Amniotic epithelial cell (primary cell): ENCODE data around the gene SSH2.
A peak's percentile ranks its signal among the peaks of the same experiment; 100 is the strongest.

Experiments
- DNase-seq: peaks from one replicate; pipeline ENCODE4 v3.0.0-alpha.2; 2010; ENCODE audit warnings: low read depth

Gene SSH2

DNA sequence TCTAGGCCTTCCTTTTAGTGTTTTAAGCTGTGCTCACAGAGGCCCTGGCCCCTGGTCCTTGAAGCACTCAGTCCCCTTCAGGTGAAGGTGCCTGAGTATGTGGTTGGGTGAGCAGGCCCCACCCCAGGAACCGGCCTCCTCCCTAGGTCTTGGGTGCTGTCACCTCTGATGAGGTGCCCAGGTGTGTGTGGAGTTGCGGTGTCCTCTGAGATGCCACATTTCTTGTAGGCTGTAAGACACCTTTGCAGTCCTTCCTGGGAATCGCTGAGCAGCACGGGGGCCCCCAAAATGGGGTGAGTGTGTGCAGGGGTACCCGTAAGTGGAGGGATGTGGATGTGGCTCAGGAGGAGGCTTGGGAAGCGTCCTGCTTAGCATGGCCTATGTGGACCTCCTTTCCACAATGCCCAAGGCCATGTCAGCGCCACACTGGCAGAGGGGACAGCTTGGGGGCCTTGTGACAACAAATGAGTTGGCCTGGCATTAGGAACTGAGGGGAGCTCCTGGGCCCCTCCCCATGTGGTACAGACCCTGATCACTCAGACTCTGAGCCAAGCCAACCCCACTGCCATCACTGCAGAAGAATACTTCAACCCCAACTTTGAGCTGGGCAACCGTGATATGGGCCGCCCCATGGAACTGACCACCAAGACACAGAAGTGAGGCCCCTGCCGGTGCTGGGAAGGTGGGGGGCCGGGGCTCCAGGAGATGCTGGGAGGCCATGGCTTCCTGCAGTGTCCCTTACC, 318.5 kb downstream of the SSH2 start:
- DNase-seq, result no peak

- DNase-seq, result no peak
These were observed 319.6 kb downstream of the SSH2 start for GRCh38 chr17:29610395-29610794.

DNA sequence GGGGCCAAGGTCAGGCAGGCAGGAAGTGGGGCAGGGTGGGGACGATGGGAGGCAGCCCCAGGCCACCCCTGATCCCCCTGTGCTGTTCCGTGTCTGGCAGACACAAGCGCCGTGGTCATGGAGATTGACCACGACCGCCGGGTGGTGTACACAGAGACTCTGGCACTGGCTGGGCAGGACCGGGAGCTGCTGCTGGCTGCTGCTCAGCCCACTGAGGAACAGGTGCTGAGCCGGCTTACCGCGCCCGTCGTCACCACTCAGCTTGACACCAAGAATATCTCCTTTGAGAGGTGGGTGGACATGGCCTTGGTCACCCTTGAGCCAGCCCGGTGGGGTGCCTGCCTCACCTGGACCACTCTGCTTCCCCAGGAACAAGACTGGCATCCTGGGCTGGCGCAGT, 321.0 kb downstream of the SSH2 start:
- DNase-seq, result no peak

GRCh38 chr17:29607557-29608195, 322.4 kb downstream of the SSH2 start:
- no peak for DNase-seq

- no peak for DNase-seq
These were observed 326.8 kb downstream of the SSH2 start for GRCh38 chr17:29603109-29603674.

GRCh38 chr17:29597361-29598172, 332.5 kb downstream of the SSH2 start:
- no peak for DNase-seq

DNA sequence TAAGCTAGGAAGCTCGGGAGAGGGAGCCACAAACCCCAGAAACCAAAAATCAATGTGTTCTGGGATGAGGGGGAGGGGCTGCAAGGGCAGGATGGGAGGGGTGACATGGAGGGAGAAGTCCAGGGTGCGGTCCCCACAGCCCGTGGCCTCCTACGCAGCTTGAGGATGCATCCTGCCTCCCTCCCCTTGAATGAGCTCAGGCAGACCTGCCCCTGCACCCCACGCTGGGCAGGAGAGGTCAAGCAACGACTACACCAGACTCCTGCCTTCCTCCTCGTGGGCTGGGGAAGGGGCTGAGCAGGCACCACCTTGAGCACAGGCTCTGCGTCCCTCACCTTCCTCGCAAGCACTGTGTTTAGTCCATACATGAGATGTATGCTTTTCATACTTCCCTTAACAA, 333.2 kb downstream of the SSH2 start:
- no peak for DNase-seq

DNA sequence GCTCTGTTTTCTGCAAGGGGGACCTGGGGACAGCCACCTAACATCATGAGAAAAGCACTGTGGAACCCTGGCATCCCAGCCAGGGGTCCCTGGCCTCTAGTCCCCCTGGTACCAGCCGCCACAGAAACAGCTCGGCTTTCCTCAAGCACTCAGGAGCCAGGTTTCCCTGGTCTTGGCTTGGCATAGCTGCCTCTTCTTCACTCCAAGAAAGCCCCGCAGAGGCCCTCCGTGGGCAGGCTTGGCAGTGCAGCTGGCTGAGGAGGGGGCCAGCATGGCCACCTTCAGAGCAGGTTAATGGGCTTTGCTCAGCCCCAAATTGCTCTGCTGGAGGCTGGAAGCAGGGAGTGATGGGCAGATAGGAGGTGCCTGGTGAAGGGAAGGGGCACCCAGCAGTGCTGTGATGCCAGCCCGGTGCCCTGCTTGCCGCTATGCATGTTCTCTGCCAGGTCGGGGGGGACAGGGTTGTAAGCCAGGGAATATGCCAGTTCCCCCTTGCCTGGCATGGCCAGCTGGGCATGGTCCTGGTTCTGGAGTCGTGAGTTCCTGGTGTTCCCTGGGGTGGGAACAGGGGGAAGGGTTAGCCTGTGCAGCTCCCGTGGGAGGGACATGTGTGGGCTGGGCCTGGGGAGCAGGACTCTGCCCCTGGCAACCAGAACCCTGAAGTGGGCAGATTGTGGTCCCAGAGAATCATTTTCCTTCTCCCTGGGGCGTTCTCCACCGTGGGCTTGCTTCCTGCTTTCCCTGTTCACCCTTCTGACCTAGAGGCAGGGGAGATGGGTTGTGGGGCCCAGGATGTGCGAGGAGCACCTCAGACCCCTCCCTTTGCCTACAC, 333.9 kb downstream of the SSH2 start:
- DNase-seq, result no peak

DNA sequence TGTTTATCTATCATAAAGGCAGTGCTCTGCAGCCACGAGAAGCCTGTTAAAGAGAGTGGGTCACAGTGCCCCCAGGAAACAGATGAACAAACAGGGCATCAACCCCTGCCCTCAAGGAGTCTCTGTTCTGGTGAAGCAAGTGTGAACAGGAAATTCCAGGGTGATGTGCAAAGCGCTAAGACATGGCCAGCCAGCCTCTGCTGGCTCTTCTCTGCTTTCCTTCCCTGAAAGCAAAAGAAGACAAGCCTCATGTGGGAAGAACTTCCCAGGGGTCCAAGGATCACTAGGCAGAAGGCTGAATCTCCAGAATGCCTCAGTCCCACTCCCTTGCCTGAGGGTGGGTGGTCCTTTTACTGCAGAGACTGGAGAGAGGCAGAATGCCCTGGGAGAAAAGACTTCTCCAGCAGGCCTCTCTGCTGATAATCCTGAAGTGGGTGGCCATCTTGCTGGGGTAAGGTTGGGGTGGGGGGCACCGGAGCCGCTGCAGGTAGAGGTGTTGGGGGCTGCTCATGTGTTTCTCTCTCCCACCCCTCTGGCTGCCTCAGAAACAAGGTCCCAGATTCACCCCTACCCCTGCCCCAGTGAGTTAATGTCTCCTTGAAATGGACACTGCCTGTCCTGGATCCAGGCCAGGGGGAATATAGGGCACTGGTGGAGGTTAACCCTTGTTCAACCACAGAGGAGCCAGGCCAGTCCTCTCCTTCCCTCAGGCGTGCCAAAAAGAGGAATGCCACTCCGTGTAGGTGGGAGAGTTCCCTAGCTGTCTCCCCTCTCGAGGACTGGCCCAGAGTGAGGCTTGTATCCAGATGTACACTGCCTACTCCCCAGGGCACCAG, 334.7 kb downstream of the SSH2 start:
- DNase-seq, result no peak

- DNase-seq, result no peak
These were observed 335.4 kb downstream of the SSH2 start for GRCh38 chr17:29594519-29595090.

- peak; percentile 31 for DNase-seq
These were observed 336.2 kb downstream of the SSH2 start for GRCh38 chr17:29593591-29594518.

- DNase-seq, result no peak
These were observed 337.0 kb downstream of the SSH2 start, which contains the start of gene ANKRD13B for GRCh38 chr17:29592850-29593551. TSS of gene ANKRD13B (plus strand) at chr17:29593132. CDS start at chr17:29593622, 490 bp downstream.

- DNase-seq, result peak; percentile 89
These were observed 338.1 kb downstream of the SSH2 start for GRCh38 chr17:29591737-29592608.

DNA sequence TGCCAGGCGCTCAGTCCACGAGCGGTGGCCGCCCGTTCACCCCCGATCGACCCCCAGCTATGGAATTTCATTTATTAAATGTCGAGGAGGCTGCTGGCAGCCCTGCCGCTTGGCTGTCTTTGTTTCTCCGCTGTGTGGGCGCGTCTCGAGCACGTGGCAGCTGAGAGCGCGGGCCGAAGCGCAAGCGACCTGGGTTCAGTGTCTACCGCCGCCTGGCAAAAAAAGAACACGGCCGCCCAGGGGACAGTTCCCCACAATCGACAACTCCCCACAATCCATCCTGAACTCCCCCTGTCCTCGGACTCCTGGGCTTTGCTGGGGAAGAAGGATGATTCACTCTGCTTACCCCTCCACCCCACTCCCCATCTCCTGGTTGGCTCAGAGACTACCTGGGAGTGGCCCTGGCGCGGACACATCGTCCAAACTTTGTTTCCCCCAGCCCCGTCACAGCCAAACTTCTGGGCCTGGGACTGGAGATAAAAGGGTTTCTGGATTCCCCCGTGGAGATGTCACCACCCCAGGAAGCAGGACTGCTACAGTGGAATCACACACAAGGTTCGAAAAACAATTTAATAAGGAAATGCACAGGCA, 338.8 kb downstream of the SSH2 start:
- DNase-seq, result peak; percentile 50

- DNase-seq, result peak; percentile 52
These were observed 339.4 kb downstream of the SSH2 start for GRCh38 chr17:29590411-29591145.
